H1 (cell line): ENCODE data around the gene ICA1. TPM values are rescaled to one million over a fixed set of nuclear protein-coding genes. Genes with fewer than 3 reads are reported as not detected.

ENCODE experiments used
- polyA plus RNA-seq, 7 experiments: library from polyadenylated mRNA; depleted of rRNA in 3 of 7; stranded (reverse) in 5 of 7; unstranded in 2 of 7; fragments of >200 nt in 5 of 7; fragments of 200-250 nt in 2 of 7; gene quantifications; 1 replicate in 5 of 7; 2 replicates in 1 of 7; 4 replicates in 1 of 7; pipeline versions ENCODE4 v1.2.1 to v1.2.3, GENCODE V29; 2011 to 2013; ENCODE audit warnings: missing spikeins in 2 of 7, mixed read lengths in 2 of 7
- small RNA-seq: library from polyadenylated mRNA; stranded (forward); fragments of <200 nt; extraction: miRNeasy Mini kit (QIAGEN cat#:217004); gene quantifications from one replicate; pipeline ENCODE3, GENCODE V24; 2013; ENCODE audit not compliant: insufficient read depth
- total RNA-seq: library from RNA; stranded (reverse); fragmentation: NEBNext Ultra II Directional; extraction: Animal tissue kit (Norgen Biotek cat#: 25700); gene quantifications from 2 replicates; pipeline ENCODE4 v1.2.1, GENCODE V29; 2021

The ICA1 gene
- total and polyA plus RNA-seq, 2 of the 8 experiments (the other 6 are each of a cell fraction or from before 2014, with no cell fraction given): 14.9 to 37.1 TPM

Small RNA genes lying within 50 kb of the gene (small RNA-seq; reads per million reads assigned to genes)
- not detected for gene AC007009.1

Other genes starting within 250 kb of the ICA1 start
- 0.40 and 1.0 TPM in 2 replicates for gene NXPH1, start 171.4 kb upstream of the ICA1 start, total RNA-seq
- 0.14 and 0.24 TPM in 2 replicates for gene NXPH1, start 171.4 kb upstream of the ICA1 start, polyA plus RNA-seq (2011; rRNA removed)